Islet of Langerhans (tissue), 1 donor: ENCODE measurements around the gene LIMS1.
"Not testable (repeated sequence)": the region's sequence is repeated elsewhere in the genome, so short reads cannot be mapped to it uniquely, and the experiment has no call there.

Experiments
- FAIRE-seq: peaks from one replicate; lab custom pipeline; 2011; peaks lifted over from hg19 to GRCh38; lab: Jason Lieb, UNC

Gene LIMS1

GRCh38 chr2:108665975-108666374 lies 131.7 kb downstream of the LIMS1 start:
- FAIRE-seq: not testable (repeated sequence)

GRCh38 chr2:108667140-108667539 lies 132.9 kb downstream of the LIMS1 start:
- FAIRE-seq: not testable (repeated sequence)

GRCh38 chr2:108670282-108670681 lies 136.0 kb downstream of the LIMS1 start:
- FAIRE-seq: not testable (repeated sequence)

- FAIRE-seq: not testable (repeated sequence)
Observed at GRCh38 chr2:108672200-108672805, 138.0 kb downstream of the LIMS1 start.

- not testable (repeated sequence) for FAIRE-seq
Observed at GRCh38 chr2:108676522-108676921, 142.3 kb downstream of the LIMS1 start.

GRCh38 chr2:108677239-108677744 lies 143.0 kb downstream of the LIMS1 start:
- FAIRE-seq: not testable (repeated sequence)

- not testable (repeated sequence) for FAIRE-seq
Observed at GRCh38 chr2:108678198-108678651, 144.0 kb downstream of the LIMS1 start.

GRCh38 chr2:108680805-108681204 lies 146.5 kb downstream of the LIMS1 start:
- not testable (repeated sequence) for FAIRE-seq

- not testable (repeated sequence) for FAIRE-seq
Observed at GRCh38 chr2:108688818-108689756, 154.8 kb downstream of the LIMS1 start.

- not testable (repeated sequence) for FAIRE-seq
Observed at GRCh38 chr2:108690001-108690400, 155.7 kb downstream of the LIMS1 start.

GRCh38 chr2:108691447-108691846 lies 157.2 kb downstream of the LIMS1 start:
- no peak for FAIRE-seq

- no peak for FAIRE-seq
Observed at GRCh38 chr2:108701208-108701607, 166.9 kb downstream of the LIMS1 start.

- no peak for FAIRE-seq
Observed at GRCh38 chr2:108701806-108702205, 167.5 kb downstream of the LIMS1 start.

GRCh38 chr2:108704871-108705270 lies 170.6 kb downstream of the LIMS1 start:
- no peak for FAIRE-seq

- FAIRE-seq: no peak
Observed at GRCh38 chr2:108707300-108707699, 173.0 kb downstream of the LIMS1 start.

- FAIRE-seq: not testable (repeated sequence)
Observed at GRCh38 chr2:108716971-108717370, 182.7 kb downstream of the LIMS1 start.

GRCh38 chr2:108719149-108720044 lies 185.1 kb downstream of the LIMS1 start, which contains the start of gene RANBP2:
Gene RANBP2, plus strand, starts transcription at chr2:108719482. Its CDS starts 125 bp downstream, at chr2:108719607.
- no peak for FAIRE-seq

- FAIRE-seq: not testable (repeated sequence)
Observed at GRCh38 chr2:108726048-108726447, 191.8 kb downstream of the LIMS1 start.

GRCh38 chr2:108734656-108735055 lies 200.4 kb downstream of the LIMS1 start:
- FAIRE-seq: not testable (repeated sequence)
